Stimulated activated naive CD8-positive, alpha-beta T cell treated with anti-CD3 and anti-CD28 coated beads, Interleukin-15, Interleukin-2, amounts not matched to agents 100 ng/mL and 50 ng/mL, for 24 hours (primary cell): ENCODE results near the gene OR52N2.

Experiments
- H3K27ac Mint-ChIP-seq: one replicate; pipeline ENCODE4 v1.8.0; 2021; ENCODE audit warnings: mild to moderate bottlenecking, mixed read lengths
- H3K27me3 Mint-ChIP-seq: one replicate; pipeline ENCODE4 v1.8.0; 2021; ENCODE audit warnings: mixed read lengths
- H3K36me3 Mint-ChIP-seq: one replicate; pipeline ENCODE4 v1.8.0; 2021; ENCODE audit warnings: low read depth, mixed read lengths
- H3K4me1 Mint-ChIP-seq: one replicate; pipeline ENCODE4 v1.8.0; 2021; ENCODE audit warnings: low read depth, mixed read lengths
- H3K4me3 Mint-ChIP-seq: one replicate; pipeline ENCODE4 v1.8.0; 2021; ENCODE audit warnings: mild to moderate bottlenecking, mixed read lengths
- H3K9me3 Mint-ChIP-seq: one replicate; pipeline ENCODE4 v1.8.0; 2021; ENCODE audit warnings: mixed read lengths

Gene OR52N2

DNA sequence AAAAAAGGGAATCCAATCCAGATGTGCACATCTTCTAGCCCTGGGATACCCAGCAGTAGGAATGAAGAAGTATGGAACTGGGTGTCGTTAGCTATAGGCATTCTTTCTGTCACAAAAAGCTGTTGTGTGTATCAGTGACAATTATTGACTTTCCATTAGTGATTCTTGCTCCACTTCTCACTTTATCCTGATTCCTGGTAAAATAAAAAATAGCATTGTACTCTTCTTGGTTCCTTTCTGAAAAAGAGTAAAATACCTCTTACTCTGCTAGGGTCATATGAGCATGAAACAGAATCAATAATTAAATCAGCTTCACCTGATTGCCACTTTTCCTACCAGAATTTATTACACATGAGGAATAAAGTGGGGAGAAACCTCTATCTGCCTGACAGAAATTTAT, 33.1 kb downstream of the OR52N2 start, which contains the start of gene OR52E6:
TSS of gene OR52E6 (minus strand) at position 101 of the 400 bp plus-strand sequence. CDS start at position 101, 0 bp downstream.
- H3K4me1 Mint-ChIP-seq, result no peaks in the 10 kb centered on the region
- H3K27me3 Mint-ChIP-seq, result peaks cover 30% of the 10 kb centered on the region
- no peak within 1 kb of the TSS for H3K4me3 Mint-ChIP-seq
- no peaks in the 10 kb centered on the region for H3K9me3 Mint-ChIP-seq
- H3K36me3 Mint-ChIP-seq, result no peaks in the 10 kb centered on the region
- no peak within 1 kb of the TSS for H3K27ac Mint-ChIP-seq

DNA sequence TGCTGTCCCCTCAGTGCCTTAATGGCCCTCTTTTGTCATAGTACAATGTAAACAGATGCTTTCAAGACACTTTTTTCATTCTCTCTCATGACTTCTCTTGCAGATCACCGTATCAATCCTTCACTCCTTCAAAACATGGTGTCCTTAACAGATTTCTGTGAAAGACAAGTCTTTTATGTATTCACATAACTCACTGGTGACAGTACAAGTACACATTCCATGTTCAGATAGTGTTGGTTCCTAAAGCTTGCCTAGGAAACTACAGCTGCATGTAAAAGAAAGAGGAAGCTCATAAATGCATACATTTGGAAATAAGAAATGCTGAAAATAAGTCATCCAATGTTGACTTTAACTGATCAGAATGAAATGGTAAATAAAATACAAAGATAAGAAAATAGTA, 38.0 kb downstream of the OR52N2 start:
- peaks cover 4% of the 10 kb centered on the region for H3K27me3 Mint-ChIP-seq
- H3K27ac Mint-ChIP-seq, result no peak overlapping the region
- H3K36me3 Mint-ChIP-seq, result no peaks in the 10 kb centered on the region
- H3K4me1 Mint-ChIP-seq, result no peaks in the 10 kb centered on the region
- H3K9me3 Mint-ChIP-seq, result no peaks in the 10 kb centered on the region
- H3K4me3 Mint-ChIP-seq, result no peak overlapping the region

DNA sequence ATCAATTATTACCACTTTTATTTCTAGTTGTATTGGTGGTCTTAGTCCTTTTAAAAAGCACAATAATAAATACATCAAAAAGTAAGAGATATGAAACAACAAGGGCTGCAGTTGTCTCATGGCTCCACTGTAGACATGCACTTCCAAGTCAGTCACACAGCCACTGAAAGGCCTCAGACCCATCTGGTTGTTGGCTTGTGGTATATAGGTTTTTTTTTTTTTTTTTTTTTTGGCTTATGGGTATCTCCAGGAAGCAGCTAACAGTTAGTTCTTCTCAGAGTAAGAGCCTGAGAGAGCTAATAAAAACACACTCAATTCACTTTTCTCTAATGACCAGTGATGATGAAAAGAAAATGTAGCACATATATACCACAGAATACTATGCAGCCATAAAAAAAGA, 39.0 kb downstream of the OR52N2 start:
- Mint-ChIP-seq H3K4me3 (no peak overlapping the region), H3K27ac (no peak overlapping the region), H3K27me3 (peaks cover 7% of the 10 kb centered on the region), H3K9me3 (no peaks in the 10 kb centered on the region), H3K4me1 (no peaks in the 10 kb centered on the region), H3K36me3 (no peaks in the 10 kb centered on the region)

DNA sequence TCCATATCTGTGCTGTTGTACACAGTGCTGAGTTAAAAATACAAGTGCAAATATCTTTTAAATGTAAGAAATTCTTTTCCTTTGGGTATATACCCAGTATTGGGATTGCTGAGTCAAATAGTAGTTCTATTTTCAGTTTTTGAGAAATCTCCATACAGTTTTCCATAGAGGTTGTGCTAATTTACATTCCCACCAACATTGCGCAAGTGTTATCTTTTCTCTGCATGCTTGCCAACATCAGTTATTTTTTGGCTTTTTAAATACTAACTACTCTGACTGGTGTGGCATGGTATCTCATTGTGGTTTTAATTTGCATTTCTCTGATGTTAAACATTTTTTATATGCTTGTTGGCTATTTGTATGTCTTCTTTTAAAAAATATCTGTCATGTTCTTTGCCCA, 42.3 kb downstream of the OR52N2 start:
- H3K4me3 Mint-ChIP-seq, result no peak overlapping the region
- no peaks in the 10 kb centered on the region for H3K36me3 Mint-ChIP-seq
- no peak overlapping the region for H3K27ac Mint-ChIP-seq
- H3K27me3 Mint-ChIP-seq, result peaks cover 26% of the 10 kb centered on the region
- no peaks in the 10 kb centered on the region for H3K4me1 Mint-ChIP-seq
- peaks cover 4% of the 10 kb centered on the region for H3K9me3 Mint-ChIP-seq

DNA sequence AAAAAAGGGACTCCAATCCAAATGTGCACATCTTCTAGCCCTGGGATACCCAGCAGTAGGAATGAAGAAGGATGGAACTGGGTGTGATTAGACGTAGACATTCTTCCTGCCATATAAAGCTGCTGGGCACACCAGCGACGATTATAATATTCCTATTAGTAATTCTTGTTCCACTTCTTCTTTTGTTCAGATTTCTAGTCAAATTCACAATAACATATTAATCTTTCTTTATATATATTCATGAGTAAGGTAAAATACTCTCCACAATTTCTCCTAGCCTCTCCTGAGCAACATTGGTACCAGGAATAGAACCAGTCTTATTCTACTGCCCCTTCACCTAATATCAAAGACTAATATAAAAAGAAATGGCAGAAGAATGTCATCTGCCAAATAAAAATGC, 48.9 kb downstream of the OR52N2 start, which contains the start of gene OR52E8:
TSS of gene OR52E8 (minus strand) at position 101 of the 400 bp plus-strand sequence. CDS start at position 101, 0 bp downstream.
- Mint-ChIP-seq H3K4me3 (no peak within 1 kb of the TSS), H3K27me3 (peaks cover 27% of the 10 kb centered on the region), H3K4me1 (no peaks in the 10 kb centered on the region), H3K36me3 (no peaks in the 10 kb centered on the region), H3K27ac (no peak within 1 kb of the TSS), H3K9me3 (peaks cover 4% of the 10 kb centered on the region)

DNA sequence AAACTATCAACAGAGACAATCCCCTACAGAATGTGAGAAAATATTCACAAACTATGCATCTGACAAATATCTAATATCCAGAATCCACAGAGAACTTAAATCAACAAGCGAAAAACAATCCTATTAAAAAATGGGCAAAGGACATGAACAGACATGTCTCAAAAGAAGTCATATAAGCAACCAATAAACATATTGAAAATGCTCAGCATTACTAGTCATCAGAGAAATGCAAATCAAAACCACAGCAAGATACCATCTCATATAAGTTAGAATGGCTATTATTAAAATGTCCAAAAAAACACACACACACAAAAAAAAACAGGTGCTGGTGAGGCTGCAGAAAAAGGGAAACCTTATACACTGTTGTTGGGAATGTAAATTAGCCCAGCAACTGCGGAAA, 57.1 kb downstream of the OR52N2 start:
- no peak overlapping the region for H3K4me3 Mint-ChIP-seq
- H3K36me3 Mint-ChIP-seq, result no peaks in the 10 kb centered on the region
- H3K27me3 Mint-ChIP-seq, result peaks cover 18% of the 10 kb centered on the region
- H3K9me3 Mint-ChIP-seq, result no peaks in the 10 kb centered on the region
- H3K4me1 Mint-ChIP-seq, result no peaks in the 10 kb centered on the region
- no peak overlapping the region for H3K27ac Mint-ChIP-seq
